Prostate gland (tissue), 2 donors: ENCODE measurements around the gene SYNM. TPM values are rescaled to one million over a fixed set of nuclear protein-coding genes. Genes with fewer than 3 reads are reported as not detected.
"Not testable (repeated sequence)": the region's sequence is repeated elsewhere in the genome, so short reads cannot be mapped to it uniquely, and the experiment has no call there.

Source experiments
- DNase-seq: peaks from one replicate; pipeline ENCODE4 v3.0.0-alpha.2; 2019; ENCODE audit warnings: low spot score
- H3K27ac ChIP-seq, 2 donors: fragments of 200-600 bp; sonication (generic); 2 replicates each; pipeline ENCODE4 v1.5.1; 2017 to 2019
- H3K27me3 ChIP-seq: fragments of 200-600 bp; sonication (generic); replicated peaks from 2 replicates; pipeline ENCODE4 v1.5.1; 2019; ENCODE audit not compliant: insufficient read depth
- H3K36me3 ChIP-seq, 2 donors: fragments of 200-600 bp; sonication (generic); 1 replicate in 1 of 2; 2 replicates in 1 of 2; pipeline versions ENCODE4 v1.5.1 to v1.8.1; 2017 to 2019
- H3K4me1 ChIP-seq: fragments of 200-600 bp; sonication (generic); replicated peaks from 2 replicates; pipeline ENCODE4 v1.5.1; 2019
- H3K4me3 ChIP-seq, 2 donors: fragments of 200-600 bp; sonication (generic); 2 replicates each; pipeline ENCODE4 v1.5.1; 2017 to 2019
- H3K9me3 ChIP-seq: fragments of 200-600 bp; sonication (generic); 2 replicates; pipeline ENCODE4 v1.5.1; 2017
- POLR2A ChIP-seq: fragments of 450-650 bp; IDR thresholded peaks from one replicate; pipeline ENCODE4 v1.6.1; 2016; ENCODE audit warnings: antibody characterized with exemption, mild to moderate bottlenecking
- POLR2AphosphoS5 ChIP-seq: sonication (generic); formaldehyde crosslinking; IDR thresholded peaks from one replicate; pipeline ENCODE4 v1.6.1; 2017; ENCODE audit warnings: antibody characterized with exemption
- WGBS: methylation state at CpG from one replicate; pipeline ENCODE4 v1.1.5; 2018; 5-methylcytosine and 5-hydroxymethylcytosine counted together
- intact Hi-C: fragments of 100-400 bp; cut with DNase I; formaldehyde crosslinking; loops from one replicate; pipeline ENCODE4 v1.14.2; 2022
- total RNA-seq, 2 donors: library from RNA; depleted of rRNA; stranded (reverse); fragments of >200 nt; gene quantifications; one replicate each; pipeline ENCODE4 v1.1.0, GENCODE V29; 2016
- TF ChIP-seq, protein P1 (sequence below), 4 experiments: fragments of 200-600 bp in 2 of 4; fragments of 450-650 bp in 2 of 4; sonication (generic) in 2 of 4; IDR thresholded peaks; 1 replicate in 3 of 4; 2 replicates in 1 of 4; pipeline ENCODE4 v1.5.1; 2016 to 2019; ENCODE audit warnings: antibody characterized with exemption in 4 of 4, mild to moderate bottlenecking in 2 of 4, moderate library complexity in 2 of 4

The SYNM gene
- total RNA-seq, 2 donors from 2014 or later = 181 to 185 TPM

DNA sequence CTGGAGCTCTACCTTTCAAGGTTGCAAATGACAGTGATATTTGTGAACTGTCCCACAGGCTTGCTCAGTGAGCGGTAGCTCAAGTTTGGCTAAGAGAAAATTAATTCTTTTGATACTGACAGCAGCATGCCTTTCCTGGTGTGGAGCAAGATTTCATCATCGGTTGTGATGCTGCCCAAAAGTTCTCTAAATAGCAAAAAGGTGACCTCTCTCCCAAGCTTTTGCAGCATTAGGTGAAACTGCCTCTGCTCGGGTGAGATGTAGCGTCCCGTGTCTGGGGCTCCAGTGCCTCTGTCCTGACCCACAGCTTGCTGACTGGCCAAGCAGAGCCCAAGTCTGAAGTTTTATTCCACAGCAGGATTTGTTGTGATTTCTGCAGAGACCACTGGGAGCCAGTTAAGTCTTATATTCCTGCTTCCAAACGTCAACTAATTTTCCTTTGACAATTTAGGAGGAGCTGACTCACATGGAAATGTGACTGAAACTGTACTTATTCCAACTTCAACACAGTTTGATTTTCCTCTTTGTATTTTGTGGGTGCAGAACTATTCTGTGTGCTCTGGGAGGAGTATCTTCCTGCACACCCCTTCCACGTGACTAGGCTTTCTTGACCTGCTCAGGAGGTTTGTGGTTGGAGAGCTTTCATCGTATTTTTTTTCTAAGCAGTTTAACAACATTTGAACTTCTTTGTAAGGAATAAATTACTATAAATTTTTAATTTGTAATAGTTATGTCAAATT, 5.9 kb downstream of the SYNM start:
- intact Hi-C loops = no loop called here
- 45% methylated on average over 8 of the region's 8 CpGs for WGBS
- no peak for TF ChIP-seq POLR2A
- TF ChIP-seq, protein P1, sequence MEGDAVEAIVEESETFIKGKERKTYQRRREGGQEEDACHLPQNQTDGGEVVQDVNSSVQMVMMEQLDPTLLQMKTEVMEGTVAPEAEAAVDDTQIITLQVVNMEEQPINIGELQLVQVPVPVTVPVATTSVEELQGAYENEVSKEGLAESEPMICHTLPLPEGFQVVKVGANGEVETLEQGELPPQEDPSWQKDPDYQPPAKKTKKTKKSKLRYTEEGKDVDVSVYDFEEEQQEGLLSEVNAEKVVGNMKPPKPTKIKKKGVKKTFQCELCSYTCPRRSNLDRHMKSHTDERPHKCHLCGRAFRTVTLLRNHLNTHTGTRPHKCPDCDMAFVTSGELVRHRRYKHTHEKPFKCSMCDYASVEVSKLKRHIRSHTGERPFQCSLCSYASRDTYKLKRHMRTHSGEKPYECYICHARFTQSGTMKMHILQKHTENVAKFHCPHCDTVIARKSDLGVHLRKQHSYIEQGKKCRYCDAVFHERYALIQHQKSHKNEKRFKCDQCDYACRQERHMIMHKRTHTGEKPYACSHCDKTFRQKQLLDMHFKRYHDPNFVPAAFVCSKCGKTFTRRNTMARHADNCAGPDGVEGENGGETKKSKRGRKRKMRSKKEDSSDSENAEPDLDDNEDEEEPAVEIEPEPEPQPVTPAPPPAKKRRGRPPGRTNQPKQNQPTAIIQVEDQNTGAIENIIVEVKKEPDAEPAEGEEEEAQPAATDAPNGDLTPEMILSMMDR (IDR thresholded peaks at IDR 0.05) = no peak
- no peak for TF ChIP-seq POLR2AphosphoS5
- Histone ChIP-seq H3K9me3 (no peaks in the 10 kb centered on the region), H3K27ac (peak overlapping the region; percentile 77 to 83), H3K36me3 (no peaks in the 10 kb centered on the region), H3K4me3 (no peak overlapping the region), H3K4me1 (no peaks in the 10 kb centered on the region), H3K27me3 (no peaks in the 10 kb centered on the region)
- no peak for DNase-seq

DNA sequence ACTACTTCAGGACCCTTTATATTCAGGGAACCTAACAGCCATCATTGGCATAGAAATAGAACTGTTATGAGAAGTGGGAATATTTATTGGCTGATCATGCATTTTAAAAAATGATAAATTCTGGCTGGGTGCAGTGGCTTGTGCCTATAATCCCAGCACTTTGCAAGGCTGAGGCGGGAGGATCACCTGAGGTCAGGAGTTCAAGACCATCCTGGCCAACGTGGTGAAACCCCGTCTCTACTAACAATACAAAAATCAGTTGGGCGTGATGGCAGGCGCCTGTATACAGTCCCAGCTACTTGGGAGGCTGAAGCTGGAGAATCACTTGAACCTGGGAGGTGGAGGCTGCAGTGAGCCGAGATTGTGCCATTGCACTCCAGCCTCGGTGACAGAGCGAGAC, 6.8 kb downstream of the SYNM start:
- H3K36me3 ChIP-seq, intact Hi-C loops, H3K4me3 ChIP-seq, H3K4me1 ChIP-seq, H3K9me3 ChIP-seq, DNase-seq, H3K27me3 ChIP-seq: not testable (repeated sequence)
- 71% methylated on average over 8 of the region's 8 CpGs for WGBS
- H3K27ac ChIP-seq = peak overlapping the region in 1 of 2 donors; percentile 83

DNA sequence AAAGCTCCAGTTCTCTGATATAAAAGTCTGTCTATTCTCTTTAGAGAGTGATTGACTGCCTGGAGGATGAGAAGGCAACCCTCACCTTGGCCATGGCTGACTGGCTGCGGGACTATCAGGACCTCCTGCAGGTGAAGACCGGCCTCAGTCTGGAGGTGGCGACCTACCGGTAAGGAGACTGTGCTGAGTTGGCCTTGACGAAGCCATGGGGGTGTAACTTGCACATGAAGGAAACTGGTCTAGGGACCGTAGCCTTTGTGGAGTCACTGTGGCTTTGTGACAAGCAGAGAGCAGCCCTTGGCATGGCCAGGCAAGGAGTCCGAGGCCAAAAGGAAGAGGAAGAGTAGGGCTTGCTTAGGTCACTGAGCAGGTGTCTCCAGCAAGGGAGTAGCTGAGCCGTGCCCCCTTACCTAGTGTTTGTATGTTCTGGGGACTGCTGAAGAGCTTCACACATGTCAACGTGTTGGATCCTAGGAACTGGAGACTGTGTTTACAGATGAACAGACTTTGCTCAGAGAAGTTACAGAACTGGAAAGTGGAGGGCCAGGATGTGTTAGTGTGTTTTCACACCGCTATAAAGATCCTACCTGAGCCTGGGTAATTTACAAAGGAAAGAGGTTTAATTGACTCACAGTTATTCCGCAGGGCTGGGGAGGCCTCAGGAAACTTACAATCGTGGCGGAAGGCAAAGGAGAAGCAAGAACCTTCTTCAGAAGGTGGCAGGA, 8.8 kb downstream of the SYNM start:
- H3K9me3 ChIP-seq = no peaks in the 10 kb centered on the region
- H3K36me3 ChIP-seq = no peaks in the 10 kb centered on the region
- peak overlapping the region in 1 of 2 donors; percentile 8 for H3K27ac ChIP-seq
- no peak for DNase-seq
- no peak overlapping the region for H3K4me3 ChIP-seq
- no peaks in the 10 kb centered on the region for H3K4me1 ChIP-seq
- no peaks in the 10 kb centered on the region for H3K27me3 ChIP-seq
- TF ChIP-seq POLR2AphosphoS5 (no peak), POLR2A (no peak)
- TF ChIP-seq, protein P1 (IDR thresholded peaks at IDR 0.05) = no peak
- intact Hi-C loops = no loop called here
- 87% methylated on average over 13 of the region's 13 CpGs for WGBS

DNA sequence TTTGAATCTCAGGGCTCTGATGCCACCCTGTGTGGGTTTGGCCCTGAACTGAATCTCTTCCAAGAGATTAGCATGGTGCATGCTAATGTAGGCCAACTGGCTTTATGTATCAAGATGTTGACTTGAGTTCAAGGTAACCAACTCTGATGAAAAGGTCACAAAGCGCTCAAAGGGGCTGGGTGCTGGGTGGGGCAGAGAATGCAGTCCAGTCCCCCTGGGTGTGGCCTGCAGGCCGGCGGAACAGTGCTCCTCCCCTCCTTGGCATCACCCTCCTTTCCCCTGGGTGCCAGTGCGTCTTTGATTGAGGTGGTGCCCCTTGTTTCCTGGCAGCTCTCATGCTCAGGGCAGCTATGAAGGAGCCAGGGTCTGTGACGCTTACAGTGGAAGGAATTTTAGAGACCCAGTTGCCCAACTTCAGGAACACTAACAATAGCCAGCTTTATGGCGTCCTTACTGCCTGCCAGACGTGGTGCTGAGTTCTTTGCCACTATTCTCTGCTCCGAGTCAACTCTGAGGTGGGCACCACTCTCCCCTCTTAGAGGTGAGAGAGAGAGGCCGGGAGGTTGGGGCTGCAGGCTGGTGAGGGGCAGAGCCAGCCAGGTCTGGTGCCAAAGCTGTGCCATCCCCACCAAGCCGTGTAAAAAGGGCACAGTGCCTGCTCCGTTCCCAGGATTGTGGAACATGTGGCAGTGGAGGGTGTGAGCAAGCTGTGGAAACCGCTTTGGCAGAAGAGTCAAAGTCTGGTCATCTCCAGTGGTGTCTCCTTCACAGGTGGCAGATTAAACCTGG, 9.8 kb downstream of the SYNM start:
- peak overlapping the region in 1 of 2 donors; percentile 8 for H3K27ac ChIP-seq
- TF ChIP-seq POLR2AphosphoS5 = no peak
- no peak for TF ChIP-seq POLR2A
- TF ChIP-seq, protein P1 (IDR thresholded peaks at IDR 0.05) = no peak
- H3K4me3 ChIP-seq = no peak overlapping the region
- no peaks in the 10 kb centered on the region for H3K9me3 ChIP-seq
- 82% methylated on average over 12 of the region's 12 CpGs for WGBS
- intact Hi-C loops = no loop called here
- no peak for DNase-seq
- peaks cover 0 to 3% of the 10 kb centered on the region in 2 donors for H3K36me3 ChIP-seq
- no peaks in the 10 kb centered on the region for H3K4me1 ChIP-seq
- H3K27me3 ChIP-seq = no peaks in the 10 kb centered on the region
